IMR-90 (cell line): ENCODE results near the gene PCBP3. TPM values are rescaled to one million over a fixed set of nuclear protein-coding genes. Genes with fewer than 3 reads are reported as not detected.

Experiments used
- ATAC-seq: fragments of 200-7000 bp; cut with Tn5 transposase; 2 replicates; pipeline ENCODE4 v1.9.1; 2020; ENCODE audit warnings: low read depth, mild to moderate bottlenecking, moderate library complexity
- BruUV-seq: library from RNA; stranded (reverse); fragments of 400-500 nt; replicated peaks from 2 replicates; lab custom pipeline; 2021; lab: Mats Ljungman, UMichigan
- CTCF ChIA-PET: fragments of 300-600 bp; formaldehyde crosslinking; extraction: SDS; loops from one replicate; lab custom pipeline; 2021; ENCODE audit warnings: antibody characterized with exemption; lab: Yijun Ruan, JAX
- POLR2A ChIA-PET: fragments of 300-600 bp; sonication (Branson Sonifier 250); formaldehyde crosslinking; loops from one replicate; lab custom pipeline; 2022; ENCODE audit warnings: antibody characterized with exemption; ENCODE audit not compliant: unreplicated experiment; lab: Charles Lee
- DNase-seq: peaks from one replicate; pipeline ENCODE4 v3.0.0; 2013
- H2AFZ ChIP-seq: replicated peaks from 2 replicates; pipeline ENCODE3; 2013; ENCODE audit warnings: low read length, mild to moderate bottlenecking; ENCODE audit not compliant: poor library complexity
- H2AK5ac ChIP-seq: 2 replicates; pipeline ENCODE4 v1.6.1; 2013; ENCODE audit warnings: low read depth, low read length, inconsistent platforms
- H2AK9ac ChIP-seq: replicated peaks from 2 replicates; pipeline ENCODE3; 2013; ENCODE audit warnings: mild to moderate bottlenecking, low read depth, low read length, moderate library complexity; ENCODE audit not compliant: poor library complexity
- H2BK120ac ChIP-seq: 2 replicates; pipeline ENCODE4 v1.6.1; 2013; ENCODE audit warnings: low read depth, low read length, inconsistent platforms
- H2BK15ac ChIP-seq: 3 replicates; pipeline ENCODE4 v1.6.1; 2013; ENCODE audit warnings: low read depth, low read length, inconsistent platforms
- H2BK20ac ChIP-seq: 2 replicates; pipeline ENCODE4 v1.6.1; 2013; ENCODE audit warnings: low read depth, mild to moderate bottlenecking, inconsistent platforms, low read length, moderate library complexity
- H2BK5ac ChIP-seq: 2 replicates; pipeline ENCODE4 v1.6.1; 2013; ENCODE audit warnings: mild to moderate bottlenecking, low read depth, low read length, inconsistent platforms; ENCODE audit not compliant: poor library complexity, severe bottlenecking
- H3K14ac ChIP-seq: replicated peaks from 2 replicates; pipeline ENCODE4 v1.6.1; 2013; ENCODE audit warnings: low read depth, low read length, inconsistent platforms
- H3K18ac ChIP-seq: 2 replicates; pipeline ENCODE4 v1.6.1; 2013; ENCODE audit warnings: low read depth, low read length, control low read depth
- H3K23ac ChIP-seq: 2 replicates; pipeline ENCODE4 v1.6.1; 2013; ENCODE audit warnings: low read depth, low read length, inconsistent platforms
- H3K27ac ChIP-seq: 2 replicates; pipeline ENCODE4 v1.5.1; 2013; ENCODE audit warnings: mild to moderate bottlenecking, control low read depth, low read length; ENCODE audit not compliant: insufficient read depth
- H3K27me3 ChIP-seq: 2 replicates; pipeline ENCODE4 v1.6.1; 2013; ENCODE audit warnings: low read length; ENCODE audit not compliant: control insufficient read depth, insufficient read depth
- H3K36me3 ChIP-seq: 2 replicates; pipeline ENCODE4 v1.6.1; 2013; ENCODE audit warnings: low read length, mixed read lengths; ENCODE audit not compliant: control insufficient read depth, insufficient read depth
- H3K4ac ChIP-seq: 2 replicates; pipeline ENCODE4 v1.6.1; 2013; ENCODE audit warnings: low read depth, low read length, inconsistent platforms
- H3K4me1 ChIP-seq: 2 replicates; pipeline ENCODE4 v1.6.1; 2013; ENCODE audit warnings: low read length, mixed read lengths; ENCODE audit not compliant: control insufficient read depth, insufficient read depth
- H3K4me2 ChIP-seq: 2 replicates; pipeline ENCODE4 v1.6.1; 2013; ENCODE audit warnings: low read depth, mild to moderate bottlenecking, control low read depth, low read length, moderate library complexity
- H3K4me3 ChIP-seq: 2 replicates; pipeline ENCODE4 v1.5.1; 2013; ENCODE audit warnings: low read depth, mild to moderate bottlenecking, control low read depth, low read length, moderate library complexity; ENCODE audit not compliant: insufficient read depth
- H3K56ac ChIP-seq: 2 replicates; pipeline ENCODE4 v1.6.1; 2013; ENCODE audit warnings: low read length, inconsistent platforms; ENCODE audit not compliant: insufficient read depth; ENCODE audit errors: extremely low read depth
- H3K79me1 ChIP-seq, 2 experiments: 2 replicates each; pipeline ENCODE4 v1.6.1; 2013; ENCODE audit warnings: low read length in 2 of 2, inconsistent platforms in 1 of 2, low read depth in 1 of 2
- H3K9ac ChIP-seq: 2 replicates; pipeline ENCODE4 v1.6.1; 2013; ENCODE audit warnings: low read depth, low read length, control low read depth
- H3K9me1 ChIP-seq: 2 replicates; pipeline ENCODE4 v1.6.1; 2013; ENCODE audit warnings: low read length, inconsistent platforms; ENCODE audit not compliant: insufficient read depth
- H3K9me3 ChIP-seq: 2 replicates; pipeline ENCODE4 v1.6.1; 2013; ENCODE audit warnings: low read length; ENCODE audit not compliant: control insufficient read depth, insufficient read depth
- H4K20me1 ChIP-seq: 2 replicates; pipeline ENCODE4 v1.6.1; 2013; ENCODE audit warnings: low read length, inconsistent platforms; ENCODE audit not compliant: insufficient read depth
- H4K5ac ChIP-seq: 2 replicates; pipeline ENCODE4 v1.6.1; 2013; ENCODE audit warnings: mild to moderate bottlenecking, low read depth, low read length, control low read depth
- H4K8ac ChIP-seq, 2 experiments: 2 replicates each; pipeline ENCODE4 v1.6.1; 2013; ENCODE audit warnings: low read depth in 2 of 2, low read length in 2 of 2, control low read depth in 1 of 2, inconsistent platforms in 1 of 2
- H4K91ac ChIP-seq: 2 replicates; pipeline ENCODE4 v1.6.1; 2013; ENCODE audit warnings: low read depth, low read length, inconsistent platforms; ENCODE audit not compliant: insufficient read depth
- FOS ChIP-seq: fragments of 150-350 bp; IDR thresholded peaks from 2 replicates; pipeline ENCODE4 v1.6.1; 2016; ENCODE audit warnings: low read depth, low read length
- MAFK ChIP-seq: IDR thresholded peaks from 2 replicates; pipeline ENCODE4 v1.6.1; 2012; ENCODE audit warnings: low read depth, low read length, improper control_type of control experiment
- NFE2L2 ChIP-seq: fragments of 150-350 bp; IDR thresholded peaks from 2 replicates; pipeline ENCODE4 v1.6.1; 2016; ENCODE audit warnings: low read depth, mild to moderate bottlenecking, low read length
- RCOR1 ChIP-seq: IDR thresholded peaks from 2 replicates; pipeline ENCODE4 v1.6.1; 2012; ENCODE audit warnings: mild to moderate bottlenecking, low read length, improper control_type of control experiment; ENCODE audit not compliant: insufficient replicate concordance
- WGBS, 2 experiments: methylation state at CpG; one replicate each; pipeline versions ENCODE4 v1.1.5 to v1.1.7; 2013; ENCODE audit warnings: missing lambda C conversion rate in 2 of 2; ENCODE audit not compliant: insufficient read length in 1 of 2; ENCODE audit errors: extremely low coverage in 2 of 2; 5-methylcytosine and 5-hydroxymethylcytosine counted together
- dilution Hi-C: fragments of 300-500 bp; cut with HindIII; formaldehyde crosslinking; loops from one replicate; pipeline ENCODE4 v1.14.3; 2018; ENCODE audit warnings: low sequenced_read_pairs; ENCODE audit not compliant: unreplicated experiment
- in situ Hi-C: fragments of 300-500 bp; cut with MboI; formaldehyde crosslinking; loops from 3 replicates; pipeline ENCODE4 v1.14.3; 2019; ENCODE audit warnings: low sequenced_read_pairs, inconsistent platforms, mixed read lengths
- intact Hi-C: fragments of 100-400 bp; cut with micrococcal nuclease; formaldehyde crosslinking; loops from 2 replicates; pipeline ENCODE4 v1.10.0; 2022
- polyA plus RNA-seq, 3 experiments: library from polyadenylated mRNA; depleted of rRNA; stranded (reverse); fragments of >200 nt; gene quantifications; 2 replicates each; pipeline ENCODE4 v1.2.3, GENCODE V29; 2012; ENCODE audit warnings: low replicate concordance in 1 of 3
- total RNA-seq: library from RNA; depleted of rRNA; stranded (reverse); fragments of >200 nt; gene quantifications from 2 replicates; pipeline ENCODE4 v1.2.3, GENCODE V29; 2012

The PCBP3 gene
- total and polyA plus RNA-seq, 2 of the 4 experiments (the other 2 are of a cell fraction), result 2.9 to 3.9 TPM

DNA sequence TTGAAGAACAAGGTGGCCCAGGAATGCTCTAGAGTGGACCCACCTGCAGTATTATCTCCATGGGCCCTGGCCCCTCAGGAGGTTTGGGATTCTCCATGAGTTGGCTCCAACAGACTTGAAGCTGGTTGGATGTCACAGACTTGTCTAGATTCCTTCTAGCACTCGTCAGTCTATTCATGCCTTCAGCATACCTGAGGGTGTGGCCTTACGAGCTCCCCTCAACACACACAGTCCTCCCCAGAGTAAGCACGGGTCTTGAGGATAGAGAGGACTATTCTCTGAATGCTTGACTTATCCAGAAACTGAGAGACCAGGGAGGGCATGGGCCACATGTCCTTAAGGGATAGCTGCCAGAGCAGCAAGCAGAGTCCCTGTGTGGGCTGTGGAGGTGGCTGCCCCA lies 292.1 kb downstream of the PCBP3 start:
- Histone ChIP-seq H3K14ac (no peak overlapping the region), H2AFZ (no peak overlapping the region), H3K9ac (no peak overlapping the region), H4K5ac (no peak overlapping the region), H3K4me3 (no peak overlapping the region), H2BK15ac (no peak overlapping the region), H3K4ac (no peak overlapping the region), H2AK5ac (no peak overlapping the region), H3K4me2 (no peak overlapping the region), H3K27ac (no peak overlapping the region), H3K23ac (no peak overlapping the region), H4K20me1 (no peaks in the 10 kb centered on the region), H2BK5ac (no peak overlapping the region), H3K36me3 (peaks cover 3% of the 10 kb centered on the region; the same call in 1 of the 2 replicates), H3K79me1 (no peaks in the 10 kb centered on the region), H3K27me3 (no peaks in the 10 kb centered on the region; the same call in 1 of the 2 replicates), H2BK20ac (no peak overlapping the region), H3K9me1 (no peaks in the 10 kb centered on the region; the same call in 1 of the 2 replicates), H3K4me1 (no peaks in the 10 kb centered on the region), H4K91ac (no peak overlapping the region), H3K9me3 (peaks cover 29% of the 10 kb centered on the region), H4K8ac (no peak overlapping the region), H2BK120ac (no peak overlapping the region), H2AK9ac (no peak overlapping the region), H3K18ac (no peak overlapping the region), H3K56ac (no peak overlapping the region)
- dilution Hi-C loops, result no loop called here
- peak; percentile 61 for TF ChIP-seq RCOR1
- TF ChIP-seq MAFK, result no peak
- TF ChIP-seq NFE2L2, result no peak
- no peak for TF ChIP-seq FOS
- in situ Hi-C loops, result no loop called here
- no CpG with 5 or more reads among the region's 3 CpGs for WGBS, 2 experiments
- intact Hi-C loops, result no loop called here
- CTCF ChIA-PET, result no interaction called here
- no peak for ATAC-seq
- POLR2A ChIA-PET, result no interaction called here
- BruUV-seq, result no TSS peak
- peak; percentile 63 for DNase-seq
